PFSK-1 (cell line): Measurements from ENCODE around the gene MAGI1.

Experiments used
- FOXP2 ChIP-seq: optimal IDR thresholded peaks from 2 replicates; pipeline ENCODE3; 2011; ENCODE audit warnings: borderline replicate concordance, control low read depth, inconsistent platforms; ENCODE audit not compliant: insufficient read depth; ENCODE audit errors: extremely low read length, extremely low read depth
- POLR2AphosphoS5 ChIP-seq: IDR thresholded peaks from 2 replicates; pipeline ENCODE4 v1.6.1; 2012; ENCODE audit warnings: low read depth, mild to moderate bottlenecking, control low read depth, low read length, moderate library complexity
- SIN3A ChIP-seq: IDR thresholded peaks from 2 replicates; pipeline ENCODE4 v1.6.1; 2012; ENCODE audit warnings: mild to moderate bottlenecking, low read length, moderate library complexity, borderline replicate concordance; ENCODE audit not compliant: insufficient read depth
- TAF1 ChIP-seq: IDR thresholded peaks from 2 replicates; pipeline ENCODE4 v1.6.1; 2012; ENCODE audit warnings: low read length, control low read depth, borderline replicate concordance; ENCODE audit not compliant: insufficient read depth
- TF ChIP-seq, protein P1 (sequence below), 2 experiments: IDR thresholded peaks; 2 replicates each; pipeline versions ENCODE4 v1.6.1 to v1.8.0; 2011 to 2012; ENCODE audit warnings: low read depth in 2 of 2, low read length in 2 of 2, control low read depth in 1 of 2, inconsistent platforms in 1 of 2, mild to moderate bottlenecking in 1 of 2, moderate library complexity in 1 of 2; ENCODE audit not compliant: insufficient read depth in 1 of 2

Gene MAGI1

DNA sequence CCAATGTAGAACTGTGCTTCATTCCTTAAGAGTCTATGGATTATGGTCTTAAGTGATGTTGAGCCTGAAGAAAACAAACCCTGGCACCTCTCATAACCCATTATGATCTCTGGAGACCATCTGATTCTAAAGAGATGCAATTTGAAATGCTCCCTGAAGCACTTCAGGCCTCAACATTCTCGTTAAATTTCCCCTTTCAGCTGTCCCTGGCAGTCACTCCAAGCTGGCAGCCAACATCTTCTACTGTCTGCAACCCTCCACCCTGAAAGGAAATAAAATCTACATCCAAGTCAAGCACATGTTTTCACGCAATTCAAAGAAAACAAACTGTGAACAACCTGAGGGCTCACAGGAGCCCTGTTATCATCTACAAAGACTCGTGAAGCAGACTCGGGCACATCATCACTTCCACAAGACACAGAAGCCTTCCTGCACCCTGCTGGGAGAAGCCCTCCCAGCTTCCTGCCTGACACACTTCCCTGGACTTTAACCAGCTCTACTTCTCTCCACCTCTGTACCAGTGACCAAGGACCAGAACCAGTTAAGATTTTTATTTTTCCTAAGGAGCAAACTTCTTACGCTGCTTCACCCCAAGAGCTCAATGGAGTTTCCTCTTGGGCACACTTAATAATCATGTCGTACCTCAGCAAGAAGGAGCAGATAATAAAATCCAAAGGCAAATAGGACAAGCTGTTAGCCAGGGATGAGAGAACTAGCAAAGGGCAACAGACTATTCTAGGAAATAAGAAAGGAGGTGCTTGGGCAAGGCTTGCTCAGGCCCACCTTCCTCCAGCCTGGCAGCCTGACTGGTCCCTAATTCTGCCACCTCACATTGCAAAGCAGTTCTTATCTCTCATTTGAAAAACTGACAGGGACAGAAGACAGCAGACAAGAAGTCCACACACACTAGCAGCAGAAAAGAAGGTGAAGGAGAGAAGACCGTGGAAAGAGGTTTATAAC, 67.1 kb downstream of the MAGI1 start:
- TF ChIP-seq SIN3A: no peak
- TF ChIP-seq FOXP2: no peak
- no peak for TF ChIP-seq POLR2AphosphoS5
- TF ChIP-seq TAF1: no peak
- TF ChIP-seq, protein P1, sequence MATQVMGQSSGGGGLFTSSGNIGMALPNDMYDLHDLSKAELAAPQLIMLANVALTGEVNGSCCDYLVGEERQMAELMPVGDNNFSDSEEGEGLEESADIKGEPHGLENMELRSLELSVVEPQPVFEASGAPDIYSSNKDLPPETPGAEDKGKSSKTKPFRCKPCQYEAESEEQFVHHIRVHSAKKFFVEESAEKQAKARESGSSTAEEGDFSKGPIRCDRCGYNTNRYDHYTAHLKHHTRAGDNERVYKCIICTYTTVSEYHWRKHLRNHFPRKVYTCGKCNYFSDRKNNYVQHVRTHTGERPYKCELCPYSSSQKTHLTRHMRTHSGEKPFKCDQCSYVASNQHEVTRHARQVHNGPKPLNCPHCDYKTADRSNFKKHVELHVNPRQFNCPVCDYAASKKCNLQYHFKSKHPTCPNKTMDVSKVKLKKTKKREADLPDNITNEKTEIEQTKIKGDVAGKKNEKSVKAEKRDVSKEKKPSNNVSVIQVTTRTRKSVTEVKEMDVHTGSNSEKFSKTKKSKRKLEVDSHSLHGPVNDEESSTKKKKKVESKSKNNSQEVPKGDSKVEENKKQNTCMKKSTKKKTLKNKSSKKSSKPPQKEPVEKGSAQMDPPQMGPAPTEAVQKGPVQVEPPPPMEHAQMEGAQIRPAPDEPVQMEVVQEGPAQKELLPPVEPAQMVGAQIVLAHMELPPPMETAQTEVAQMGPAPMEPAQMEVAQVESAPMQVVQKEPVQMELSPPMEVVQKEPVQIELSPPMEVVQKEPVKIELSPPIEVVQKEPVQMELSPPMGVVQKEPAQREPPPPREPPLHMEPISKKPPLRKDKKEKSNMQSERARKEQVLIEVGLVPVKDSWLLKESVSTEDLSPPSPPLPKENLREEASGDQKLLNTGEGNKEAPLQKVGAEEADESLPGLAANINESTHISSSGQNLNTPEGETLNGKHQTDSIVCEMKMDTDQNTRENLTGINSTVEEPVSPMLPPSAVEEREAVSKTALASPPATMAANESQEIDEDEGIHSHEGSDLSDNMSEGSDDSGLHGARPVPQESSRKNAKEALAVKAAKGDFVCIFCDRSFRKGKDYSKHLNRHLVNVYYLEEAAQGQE (IDR thresholded peaks at IDR 0.05; ENCODE audit: insufficient read depth in 1 of 2, low read depth in 2 of 2, low read length in 2 of 2): no peak

DNA sequence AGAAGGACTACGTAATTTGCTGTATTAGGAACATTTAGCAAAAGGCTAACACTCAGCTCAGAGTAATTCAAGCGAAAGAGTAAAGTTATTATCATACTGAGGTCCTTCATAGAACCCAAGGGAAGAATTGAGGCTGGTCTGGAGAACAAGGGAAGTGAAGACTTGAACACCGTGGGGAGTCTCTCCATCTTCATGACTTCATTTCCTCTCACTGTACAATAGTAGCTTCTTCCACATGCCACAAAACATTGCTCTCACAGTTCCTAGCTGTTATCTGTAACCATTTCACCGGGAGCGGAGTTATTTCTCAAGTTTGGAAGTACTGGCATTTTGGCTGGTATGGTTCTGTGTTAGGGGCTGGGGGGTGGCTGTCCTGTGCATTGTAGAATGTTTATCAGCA, 69.7 kb downstream of the MAGI1 start:
- TF ChIP-seq TAF1 (no peak), POLR2AphosphoS5 (no peak), SIN3A (no peak), FOXP2 (no peak)
- TF ChIP-seq, protein P1 (IDR thresholded peaks at IDR 0.05; ENCODE audit: insufficient read depth in 1 of 2, low read depth in 2 of 2, low read length in 2 of 2): no peak

DNA sequence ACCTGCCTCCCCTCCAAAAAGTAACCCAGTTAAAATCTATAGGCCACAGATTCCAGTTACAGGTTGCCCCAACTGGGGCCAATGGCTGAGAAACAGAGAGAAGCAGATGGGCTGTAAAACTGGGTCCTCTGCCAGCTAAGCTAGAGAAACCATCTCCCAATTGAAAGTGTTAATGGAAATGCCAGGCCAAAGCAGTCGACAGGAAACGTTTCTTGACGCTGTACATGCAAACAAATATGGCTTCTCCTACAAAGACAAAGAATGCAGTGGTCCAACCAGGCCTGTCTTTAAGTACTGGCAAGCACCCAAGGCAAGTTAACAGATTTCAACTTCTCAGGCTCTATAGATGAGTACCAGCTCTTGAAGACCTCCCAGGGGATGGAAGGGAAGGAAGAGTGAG, 71.3 kb downstream of the MAGI1 start:
- no peak for TF ChIP-seq POLR2AphosphoS5
- no peak for TF ChIP-seq SIN3A
- TF ChIP-seq FOXP2: no peak
- TF ChIP-seq, protein P1 (IDR thresholded peaks at IDR 0.05; ENCODE audit: insufficient read depth in 1 of 2, low read depth in 2 of 2, low read length in 2 of 2): no peak
- TF ChIP-seq TAF1: no peak

DNA sequence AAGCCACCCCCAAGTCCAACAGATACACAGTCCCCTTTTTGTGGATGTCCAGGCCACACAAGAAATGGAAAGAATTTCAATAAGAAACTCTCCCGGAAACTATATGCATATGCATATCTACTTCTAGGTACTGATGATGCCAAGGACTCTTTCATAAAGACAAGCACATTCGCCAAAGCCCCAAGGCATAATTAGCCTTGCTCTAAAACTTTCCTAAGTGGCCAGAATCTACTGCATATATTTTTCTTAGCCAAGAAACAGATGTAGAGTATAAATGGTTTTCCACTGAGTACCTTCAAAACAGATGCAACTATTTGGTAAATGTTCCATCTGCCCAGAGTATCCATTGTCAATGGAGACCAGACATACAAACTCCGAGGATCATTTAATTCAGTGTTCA, 73.9 kb downstream of the MAGI1 start:
- no peak for TF ChIP-seq POLR2AphosphoS5
- no peak for TF ChIP-seq SIN3A
- TF ChIP-seq, protein P1 (IDR thresholded peaks at IDR 0.05; ENCODE audit: insufficient read depth in 1 of 2, low read depth in 2 of 2, low read length in 2 of 2): no peak
- no peak for TF ChIP-seq TAF1
- TF ChIP-seq FOXP2: no peak
